WTC11 (cell line): ENCODE results near the gene SPG11. TPM values are rescaled to one million over a fixed set of nuclear protein-coding genes. Genes with fewer than 3 reads are reported as not detected.

Source experiments
- ATAC-seq: fragments of 200-7000 bp; cut with Tn5 transposase; 2 replicates; pipeline ENCODE4 v1.10.0; 2021; ENCODE audit warnings: mild to moderate bottlenecking, moderate library complexity
- CTCF ChIA-PET: fragments of 300-600 bp; sonication (Branson Sonifier 250); formaldehyde crosslinking; loops from one replicate; lab custom pipeline; 2021; ENCODE audit warnings: antibody characterized with exemption; lab: Charles Lee
- POLR2A ChIA-PET: fragments of 350-600 bp; sonication (Branson Sonifier 250); formaldehyde crosslinking; loops from one replicate; lab custom pipeline; 2021; ENCODE audit warnings: antibody characterized with exemption; lab: Charles Lee
- DNase-seq: peaks from one replicate; pipeline ENCODE4 v3.0.0; 2021; ENCODE audit warnings: low spot score
- H3K27ac Mint-ChIP-seq: 2 replicates; pipeline ENCODE4 v1.8.0; 2021; ENCODE audit warnings: mixed read lengths
- H3K27me3 Mint-ChIP-seq: 2 replicates; pipeline ENCODE4 v1.8.0; 2021; ENCODE audit warnings: low read depth, mild to moderate bottlenecking, moderate library complexity, mixed read lengths
- H3K36me3 Mint-ChIP-seq: 2 replicates; pipeline ENCODE4 v1.8.0; 2021; ENCODE audit warnings: mixed read lengths
- H3K4me1 Mint-ChIP-seq: 2 replicates; pipeline ENCODE4 v1.8.0; 2022; ENCODE audit warnings: mixed read lengths
- H3K4me3 Mint-ChIP-seq: 2 replicates; pipeline ENCODE4 v1.8.0; 2021; ENCODE audit warnings: mild to moderate bottlenecking, moderate library complexity, mixed read lengths
- H3K9me3 Mint-ChIP-seq: 2 replicates; pipeline ENCODE4 v1.8.0; 2021; ENCODE audit warnings: mixed read lengths
- ARID4B ChIP-seq: sonication (generic); formaldehyde crosslinking; IDR thresholded peaks from 2 replicates; pipeline ENCODE4 v1.8.0; 2023; ENCODE audit warnings: missing genetic modification reagents, mild to moderate bottlenecking, borderline replicate concordance
- E2F4 ChIP-seq: sonication (generic); formaldehyde crosslinking; IDR thresholded peaks from 2 replicates; pipeline ENCODE4 v1.8.1; 2022; ENCODE audit warnings: low read depth, mild to moderate bottlenecking, moderate library complexity, missing genetic modification reagents, borderline replicate concordance
- EMX1 ChIP-seq: fragments of 250-450 bp; sonication (Bioruptor Pico); IDR thresholded peaks from 2 replicates; pipeline ENCODE4 v1.8.0; 2021; ENCODE audit warnings: mild to moderate bottlenecking
- ESRRA ChIP-seq: sonication (generic); formaldehyde crosslinking; IDR thresholded peaks from 2 replicates; pipeline ENCODE4 v1.8.1; 2022; ENCODE audit warnings: mild to moderate bottlenecking, missing genetic modification reagents, borderline replicate concordance
- FOXP1 ChIP-seq: sonication (generic); formaldehyde crosslinking; IDR thresholded peaks from 2 replicates; pipeline ENCODE4 v1.8.0; 2022; ENCODE audit warnings: missing genetic modification reagents, mild to moderate bottlenecking, moderate library complexity, borderline replicate concordance
- GRHL2 ChIP-seq: fragments of 250-450 bp; sonication (Bioruptor Pico); IDR thresholded peaks from 2 replicates; pipeline ENCODE4 v1.8.0; 2022; ENCODE audit warnings: mild to moderate bottlenecking, moderate library complexity; ENCODE audit not compliant: insufficient replicate concordance, severe bottlenecking
- HMGA2 ChIP-seq: fragments of 250-450 bp; sonication (Bioruptor Pico); IDR thresholded peaks from 2 replicates; pipeline ENCODE4 v1.4.0; 2021; ENCODE audit warnings: mild to moderate bottlenecking, moderate library complexity
- IRF2 ChIP-seq: sonication (generic); formaldehyde crosslinking; IDR thresholded peaks from 2 replicates; pipeline ENCODE4 v1.8.0; 2022; ENCODE audit warnings: low read depth, missing genetic modification reagents, borderline replicate concordance
- MLX ChIP-seq: sonication (generic); formaldehyde crosslinking; IDR thresholded peaks from 2 replicates; pipeline ENCODE4 v1.8.1; 2023; ENCODE audit warnings: mild to moderate bottlenecking, missing genetic modification reagents, moderate library complexity
- NR2C2 ChIP-seq: sonication (generic); formaldehyde crosslinking; IDR thresholded peaks from 2 replicates; pipeline ENCODE4 v1.8.0; 2022; ENCODE audit warnings: mild to moderate bottlenecking, missing genetic modification reagents
- RELA ChIP-seq: sonication (generic); formaldehyde crosslinking; IDR thresholded peaks from 2 replicates; pipeline ENCODE4 v1.8.1; 2022; ENCODE audit warnings: missing genetic modification reagents, mild to moderate bottlenecking, borderline replicate concordance
- STAT6 ChIP-seq: sonication (generic); formaldehyde crosslinking; conservative IDR thresholded peaks from 2 replicates; pipeline ENCODE4 v1.8.1; 2023; ENCODE audit warnings: mild to moderate bottlenecking, low read depth, missing genetic modification reagents, moderate library complexity
- TEAD1 ChIP-seq: sonication (generic); formaldehyde crosslinking; IDR thresholded peaks from 2 replicates; pipeline ENCODE4 v1.8.0; 2022; ENCODE audit warnings: mild to moderate bottlenecking, missing genetic modification reagents
- ZNF138 ChIP-seq: sonication (generic); formaldehyde crosslinking; conservative IDR thresholded peaks from 2 replicates; pipeline ENCODE4 v1.8.1; 2022; ENCODE audit warnings: mild to moderate bottlenecking, moderate library complexity, missing genetic modification reagents
- ZNF281 ChIP-seq: sonication (generic); formaldehyde crosslinking; IDR thresholded peaks from 2 replicates; pipeline ENCODE4 v1.8.0; 2023; ENCODE audit warnings: mild to moderate bottlenecking, missing genetic modification reagents
- ZNF425 ChIP-seq: fragments of 250-450 bp; sonication (Bioruptor Pico); conservative IDR thresholded peaks from 2 replicates; pipeline ENCODE4 v1.9.0; 2021; ENCODE audit warnings: mild to moderate bottlenecking
- total RNA-seq: library from RNA; stranded (reverse); gene quantifications from 3 replicates; pipeline ENCODE4 v1.2.3, GENCODE V29; 2021
- TF ChIP-seq, protein P1 (sequence below): sonication (generic); formaldehyde crosslinking; IDR thresholded peaks from 2 replicates; pipeline ENCODE4 v1.8.0; 2022; ENCODE audit warnings: mild to moderate bottlenecking, missing genetic modification reagents
- TF ChIP-seq, protein P2 (sequence below): fragments of 250-450 bp; sonication (Bioruptor Pico); IDR thresholded peaks from 2 replicates; pipeline ENCODE4 v1.8.0; 2021; ENCODE audit warnings: mild to moderate bottlenecking

The SPG11 gene
- total RNA-seq, 1 experiment from 2014 or later, result 46.4 TPM

GRCh38 chr15:44661576-44661975 lies 1.9 kb downstream of the SPG11 start (continued):
- no peak for TF ChIP-seq ARID4B
- TF ChIP-seq NR2C2 (CRISPR knock-in tag), result no peak
- no peak for TF ChIP-seq ZNF138
- TF ChIP-seq IRF2, result no peak
- TF ChIP-seq STAT6 (CRISPR knock-in tag), result no peak
- TF ChIP-seq ESRRA, result no peak
- TF ChIP-seq HMGA2 (CRISPR knock-in tag), result no peak
- TF ChIP-seq MLX (CRISPR knock-in tag), result no peak
- TF ChIP-seq, protein P1, sequence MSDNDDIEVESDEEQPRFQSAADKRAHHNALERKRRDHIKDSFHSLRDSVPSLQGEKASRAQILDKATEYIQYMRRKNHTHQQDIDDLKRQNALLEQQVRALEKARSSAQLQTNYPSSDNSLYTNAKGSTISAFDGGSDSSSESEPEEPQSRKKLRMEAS (CRISPR knock-in tag), result no peak
- TF ChIP-seq, protein P2, sequence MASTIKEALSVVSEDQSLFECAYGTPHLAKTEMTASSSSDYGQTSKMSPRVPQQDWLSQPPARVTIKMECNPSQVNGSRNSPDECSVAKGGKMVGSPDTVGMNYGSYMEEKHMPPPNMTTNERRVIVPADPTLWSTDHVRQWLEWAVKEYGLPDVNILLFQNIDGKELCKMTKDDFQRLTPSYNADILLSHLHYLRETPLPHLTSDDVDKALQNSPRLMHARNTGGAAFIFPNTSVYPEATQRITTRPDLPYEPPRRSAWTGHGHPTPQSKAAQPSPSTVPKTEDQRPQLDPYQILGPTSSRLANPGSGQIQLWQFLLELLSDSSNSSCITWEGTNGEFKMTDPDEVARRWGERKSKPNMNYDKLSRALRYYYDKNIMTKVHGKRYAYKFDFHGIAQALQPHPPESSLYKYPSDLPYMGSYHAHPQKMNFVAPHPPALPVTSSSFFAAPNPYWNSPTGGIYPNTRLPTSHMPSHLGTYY (CRISPR knock-in tag), result no peak
- no peak for TF ChIP-seq RELA
- TF ChIP-seq E2F4 (CRISPR knock-in tag), result no peak

DNA sequence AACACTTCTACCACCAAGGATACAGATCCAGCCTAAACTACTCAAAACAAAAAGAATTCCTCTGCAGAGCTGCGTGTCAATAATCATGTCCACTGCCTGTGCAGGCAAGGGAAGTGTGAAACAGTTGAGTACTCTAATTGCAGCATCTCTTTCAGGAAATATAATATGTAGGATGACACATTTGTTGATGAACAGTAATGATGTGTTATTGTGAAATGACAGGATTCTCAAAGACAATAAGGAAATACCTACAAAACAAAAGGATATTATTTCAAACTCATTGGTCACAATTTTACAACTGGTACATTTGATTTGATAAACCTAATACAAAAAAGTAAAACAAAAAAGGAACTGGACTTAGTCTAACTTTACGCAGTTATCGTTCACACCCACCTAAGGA lies 4.4 kb downstream of the SPG11 start:
- Mint-ChIP-seq H3K4me1 (peaks cover 6% of the 10 kb centered on the region), H3K36me3 (peaks cover 24% of the 10 kb centered on the region), H3K27me3 (no peaks in the 10 kb centered on the region; the same call in 1 of the 2 replicates), H3K4me3 (no peak overlapping the region), H3K27ac (no peak overlapping the region), H3K9me3 (no peaks in the 10 kb centered on the region)
- no peak for ATAC-seq
- DNase-seq, result no peak
- ChIA-PET CTCF (interaction anchor here (2.4 kb wide), 1 partner anchor 79 kb away, joined by 6 read pairs; no protein-coding TSS in a partner anchor), POLR2A (no interaction called here)
- TF ChIP-seq STAT6 (CRISPR knock-in tag) (no peak), FOXP1 (CRISPR knock-in tag) (no peak), GRHL2 (CRISPR knock-in tag) (no peak), ZNF281 (no peak), EMX1 (CRISPR knock-in tag) (no peak), TEAD1 (CRISPR knock-in tag) (no peak), ZNF425 (CRISPR knock-in tag) (no peak)
